HG03196 (cell line): ENCODE data around the gene GMDS.

Experiments
- ATAC-seq: cut with Tn5 transposase; IDR thresholded peaks from one replicate; pipeline ENCODE4 v1.9.1; 2021; ENCODE audit not compliant: unreplicated experiment

The GMDS gene

DNA sequence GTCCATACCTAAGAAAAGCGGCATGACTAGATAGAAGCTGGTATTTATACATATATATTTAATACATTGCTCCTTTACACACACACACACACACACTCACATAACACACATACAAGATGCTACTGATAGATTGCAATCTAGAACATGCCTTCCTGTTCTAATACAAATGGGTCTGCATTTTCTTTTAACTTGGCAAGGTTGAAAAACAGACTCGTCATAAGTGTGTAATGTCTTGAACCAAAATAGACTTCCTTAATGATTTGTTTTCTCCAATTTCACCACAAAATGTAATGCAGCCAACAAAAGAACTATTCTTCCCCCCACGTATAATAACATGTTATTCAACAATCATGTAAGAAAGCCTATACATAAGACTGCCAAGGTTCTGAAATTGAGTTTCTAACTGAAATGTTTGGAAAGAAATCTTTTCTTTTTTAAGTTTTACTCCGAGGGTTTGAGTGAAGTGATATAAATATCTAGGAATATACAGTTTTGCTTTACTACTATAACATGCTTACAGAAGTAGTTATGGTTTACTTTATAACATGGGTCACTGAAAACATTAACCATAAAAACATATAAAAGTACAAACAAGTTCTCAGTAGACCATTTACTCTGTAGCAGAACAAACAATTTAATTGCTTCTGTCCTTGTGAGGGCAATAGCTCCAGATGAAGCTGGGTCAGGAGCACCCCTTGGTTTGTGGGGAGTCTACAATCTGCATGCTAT lies 428.2 kb downstream of the GMDS start:
- ATAC-seq = no peak

DNA sequence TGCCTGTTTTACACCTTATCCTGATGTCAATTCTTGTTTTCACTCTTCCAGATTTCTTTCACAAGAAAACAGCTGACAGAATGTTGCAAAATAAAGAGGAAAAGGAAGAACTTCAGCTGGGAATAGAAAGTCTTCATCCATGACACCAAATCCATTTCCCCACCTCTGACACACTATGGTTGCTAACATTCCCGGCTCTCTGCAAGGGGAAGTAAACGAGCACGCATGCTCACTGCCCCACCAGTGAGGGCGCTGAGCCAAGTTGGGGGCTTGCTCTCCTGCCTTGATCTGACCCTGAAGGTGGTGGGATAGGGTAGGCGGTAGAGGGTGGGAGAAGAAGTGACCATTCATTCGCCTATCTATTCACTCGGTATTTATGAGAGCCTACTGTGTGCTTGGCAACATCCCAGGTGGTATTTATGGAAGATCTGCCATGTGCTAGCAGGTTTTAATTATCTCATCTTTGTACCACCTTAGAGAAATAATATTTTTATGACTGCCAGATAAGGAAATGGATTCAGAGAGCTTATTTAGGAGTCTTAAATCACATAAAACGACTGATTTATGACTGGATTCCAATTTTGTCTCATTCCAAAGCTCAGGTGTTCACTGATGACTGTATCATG lies 429.5 kb downstream of the GMDS start:
- no peak for ATAC-seq

DNA sequence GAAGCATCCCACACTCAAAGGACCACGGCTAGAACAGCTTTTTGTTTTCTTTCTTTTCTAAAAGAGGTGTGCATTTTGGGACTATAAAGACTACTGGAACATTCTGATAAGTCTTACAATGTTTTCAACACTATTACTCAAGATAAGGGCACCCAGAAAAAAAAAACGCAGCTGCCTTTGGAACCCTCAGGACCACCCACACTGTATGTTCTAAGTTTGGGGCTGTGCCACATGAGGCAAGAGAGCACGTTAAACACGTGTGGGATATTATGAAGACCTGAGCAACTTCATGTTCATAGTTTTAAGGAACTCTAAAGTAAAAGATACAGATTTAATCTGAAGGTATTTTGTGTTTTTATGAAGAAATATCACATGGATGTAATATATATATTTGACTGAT lies 431.1 kb downstream of the GMDS start:
- no peak for ATAC-seq

DNA sequence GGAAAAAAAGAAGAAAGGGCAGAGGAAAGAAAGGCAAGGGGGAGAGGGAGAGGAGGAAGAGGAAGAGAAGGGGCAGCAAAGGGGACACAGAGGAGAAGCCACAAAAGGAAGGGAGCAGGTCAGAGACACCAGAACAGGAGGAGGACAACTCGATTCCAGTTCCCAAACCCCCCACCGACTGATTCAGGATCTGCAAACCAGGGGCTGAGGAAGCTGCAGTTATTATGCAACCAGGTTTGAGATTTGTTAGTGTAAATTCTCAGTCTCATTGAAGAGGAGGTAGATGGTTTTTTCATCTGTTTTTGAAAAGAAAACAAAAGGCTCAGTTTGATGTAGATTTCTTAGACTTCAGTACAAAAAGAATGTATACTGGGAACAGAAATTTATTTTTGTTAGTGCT lies 432.9 kb downstream of the GMDS start:
- no peak for ATAC-seq

DNA sequence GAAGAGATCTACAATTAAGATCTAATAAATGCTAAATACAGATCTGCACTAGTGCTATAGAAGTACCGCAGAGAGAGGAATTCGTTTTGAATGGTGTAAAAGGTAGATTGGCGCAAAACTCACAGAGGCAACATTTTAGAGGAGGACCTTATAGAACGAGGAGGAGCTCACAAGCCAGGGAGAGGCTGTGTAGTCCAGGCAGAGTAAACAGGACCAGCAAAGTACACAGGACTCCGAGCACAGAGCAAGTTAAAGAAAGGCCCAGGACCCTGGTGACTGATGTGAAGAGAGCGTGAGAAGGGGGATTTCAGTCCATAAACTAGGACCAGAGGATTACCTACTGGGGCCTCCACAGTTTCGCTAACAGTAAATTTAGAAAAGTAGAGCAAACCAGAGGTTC lies 433.4 kb downstream of the GMDS start:
- ATAC-seq = no peak

DNA sequence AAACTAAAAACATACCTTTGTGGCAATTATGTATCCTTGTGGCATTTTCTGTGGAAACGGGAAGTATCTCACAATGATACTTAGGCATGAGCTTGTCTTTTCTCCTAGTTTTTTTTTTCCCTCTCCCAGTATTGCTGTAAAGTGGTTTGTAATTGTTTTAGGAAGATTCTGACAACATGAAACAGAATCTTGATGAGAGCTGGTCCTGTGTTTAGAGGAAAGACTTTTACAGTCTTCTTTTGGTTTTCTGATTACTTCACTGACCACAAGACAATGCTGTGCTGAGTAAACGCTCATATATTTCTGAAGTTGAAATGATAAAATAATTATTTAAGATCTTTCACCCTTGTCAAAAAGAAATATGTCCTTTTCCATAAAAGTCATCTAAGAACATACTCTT lies 434.5 kb downstream of the GMDS start:
- no peak for ATAC-seq

DNA sequence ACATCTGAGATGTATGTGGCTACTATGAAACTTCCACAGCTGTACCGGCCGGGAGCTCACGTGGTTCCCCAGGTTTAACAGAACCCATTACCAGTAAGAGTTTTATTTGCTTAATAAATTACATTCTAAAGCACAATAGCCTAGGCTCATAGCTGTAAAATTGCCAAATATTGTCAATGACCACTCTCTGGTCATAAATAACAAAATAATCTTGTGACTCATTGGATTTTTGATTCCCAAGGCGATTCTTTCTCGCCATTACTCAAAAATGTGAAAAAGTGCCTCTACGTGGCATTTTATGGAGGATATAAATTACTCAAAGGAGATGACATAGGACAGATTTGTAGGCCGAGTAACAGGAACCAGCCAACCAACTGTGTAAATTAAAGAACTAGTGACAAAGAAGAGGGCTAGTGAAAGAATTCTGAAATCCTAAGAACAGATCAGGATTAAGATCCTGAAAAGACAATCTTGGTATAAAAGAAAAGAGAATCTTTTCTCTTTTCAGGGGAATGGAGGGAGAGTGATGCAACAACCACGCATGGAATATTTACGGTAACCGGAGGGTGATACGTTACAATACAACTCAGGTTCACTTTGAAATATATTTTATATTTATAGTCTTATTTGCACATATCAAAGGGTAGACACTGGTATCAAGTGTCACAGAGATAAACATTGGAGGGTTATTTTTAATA lies 436.0 kb downstream of the GMDS start:
- ATAC-seq = no peak

DNA sequence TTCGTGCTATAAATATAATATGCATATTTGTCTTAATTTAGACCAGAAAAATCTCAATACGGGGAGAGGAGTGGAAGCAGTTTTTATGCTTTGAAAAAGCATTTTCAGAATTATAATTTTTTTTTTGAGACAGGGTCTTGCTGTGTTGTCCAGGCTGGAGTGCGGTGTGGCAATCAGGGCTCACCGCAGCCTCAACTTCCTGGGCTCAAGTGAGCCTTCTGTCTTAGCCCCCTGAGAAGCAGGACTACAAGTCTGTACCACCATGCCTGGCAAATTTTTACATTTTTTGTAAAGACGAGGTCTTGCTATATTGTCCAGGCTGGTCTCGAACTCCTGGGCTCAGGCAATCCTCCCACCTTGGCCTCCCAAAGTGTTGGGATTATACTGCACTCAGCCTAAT lies 438.5 kb downstream of the GMDS start:
- ATAC-seq = no peak

DNA sequence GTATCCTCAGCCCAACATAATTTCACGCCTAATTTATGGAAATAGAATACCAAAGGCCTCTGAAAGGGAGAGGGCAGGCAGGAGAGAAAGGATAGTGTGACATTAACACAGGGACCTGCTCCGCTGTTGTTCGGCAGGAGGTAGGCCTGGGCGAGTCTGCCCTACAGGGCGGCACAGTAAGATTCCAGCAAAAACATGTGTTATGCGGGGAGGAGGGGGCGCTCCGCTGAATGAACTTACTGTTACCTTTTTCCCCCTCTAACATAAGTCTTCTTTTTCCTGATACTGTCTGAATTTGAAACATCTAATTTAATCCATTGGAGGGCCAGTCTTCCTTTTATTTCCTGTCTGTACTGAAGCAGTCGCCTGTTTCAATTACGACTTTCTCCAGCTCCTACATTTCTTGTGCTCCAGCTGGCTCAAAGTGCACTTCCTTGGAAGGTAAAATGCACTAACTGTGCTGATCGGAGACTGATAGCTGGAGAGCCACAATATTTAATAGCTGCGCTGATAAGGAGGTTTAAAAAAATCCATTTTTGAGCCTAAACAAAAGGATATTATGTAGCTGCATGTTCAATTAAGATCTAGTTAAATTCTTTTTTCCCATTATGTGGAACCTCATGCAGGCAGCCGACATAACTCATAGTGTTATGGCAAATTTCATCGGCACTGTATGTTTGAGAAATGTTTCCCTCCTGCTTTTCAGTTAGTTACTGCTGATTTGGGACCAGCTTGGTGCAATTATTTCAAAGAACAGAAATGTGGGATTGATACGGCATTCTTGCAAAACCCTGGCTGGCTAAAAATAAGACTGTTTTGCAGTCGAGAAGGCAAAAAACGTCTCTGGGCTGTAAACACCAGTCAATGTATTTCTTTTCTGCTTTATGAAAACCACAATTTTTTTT lies 442.7 kb downstream of the GMDS start:
- ATAC-seq = no peak

DNA sequence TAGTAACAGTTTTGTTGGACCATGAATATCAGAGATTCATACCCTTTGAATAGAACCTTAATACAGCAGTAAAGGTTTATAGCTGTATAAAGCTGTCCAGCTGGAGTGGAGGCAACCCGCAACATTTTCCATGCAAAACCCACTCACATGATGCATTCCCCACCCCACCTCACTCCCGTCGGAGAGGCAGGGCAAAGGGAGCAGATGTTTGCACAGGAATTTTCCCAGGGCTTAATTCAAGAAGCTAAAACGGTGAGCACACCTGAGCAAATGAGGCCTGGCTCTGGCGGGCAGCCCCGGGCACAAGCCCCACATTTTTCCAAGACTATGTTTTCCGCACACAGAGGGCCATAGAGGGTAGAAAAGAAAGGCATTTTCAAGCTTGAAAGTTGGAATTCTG lies 444.0 kb downstream of the GMDS start:
- ATAC-seq = no peak

DNA sequence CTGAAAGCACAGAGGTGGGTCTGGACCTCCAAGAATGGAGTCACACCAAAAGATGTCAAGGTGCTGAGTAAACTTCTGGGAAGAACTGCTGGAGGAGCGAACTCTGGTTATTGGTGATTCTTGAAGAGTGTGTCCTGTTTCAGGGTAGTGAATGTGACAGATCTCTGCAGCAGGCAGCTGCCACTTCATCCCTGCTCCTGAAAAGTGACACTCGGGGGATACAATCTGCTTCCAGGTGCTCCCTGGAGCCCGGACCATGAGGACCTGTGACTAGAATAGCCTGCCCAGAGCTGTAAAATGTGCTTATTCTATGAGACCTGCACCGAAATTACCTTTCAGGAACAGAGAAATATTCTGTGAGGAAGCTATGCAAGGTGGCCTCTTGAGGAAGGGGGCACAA lies 444.6 kb downstream of the GMDS start:
- ATAC-seq = no peak

DNA sequence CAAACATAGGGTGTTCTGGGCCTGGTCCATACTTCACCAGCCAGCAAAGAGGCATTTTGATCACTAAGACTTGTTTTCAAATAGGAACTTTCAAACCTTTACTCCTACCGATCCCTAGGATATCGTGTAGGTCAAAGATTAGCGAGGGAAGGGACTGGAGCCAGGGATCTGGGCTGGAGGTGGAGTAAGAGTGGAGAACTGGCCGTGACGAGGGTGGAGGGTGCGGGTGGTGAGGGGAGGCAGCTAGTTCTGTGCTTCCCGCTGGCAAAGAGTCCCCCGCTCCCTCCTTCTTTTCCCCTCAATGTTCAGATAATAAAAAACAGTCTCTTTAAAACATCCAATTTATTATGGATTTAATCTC lies 446.5 kb downstream of the GMDS start:
- ATAC-seq = no peak

DNA sequence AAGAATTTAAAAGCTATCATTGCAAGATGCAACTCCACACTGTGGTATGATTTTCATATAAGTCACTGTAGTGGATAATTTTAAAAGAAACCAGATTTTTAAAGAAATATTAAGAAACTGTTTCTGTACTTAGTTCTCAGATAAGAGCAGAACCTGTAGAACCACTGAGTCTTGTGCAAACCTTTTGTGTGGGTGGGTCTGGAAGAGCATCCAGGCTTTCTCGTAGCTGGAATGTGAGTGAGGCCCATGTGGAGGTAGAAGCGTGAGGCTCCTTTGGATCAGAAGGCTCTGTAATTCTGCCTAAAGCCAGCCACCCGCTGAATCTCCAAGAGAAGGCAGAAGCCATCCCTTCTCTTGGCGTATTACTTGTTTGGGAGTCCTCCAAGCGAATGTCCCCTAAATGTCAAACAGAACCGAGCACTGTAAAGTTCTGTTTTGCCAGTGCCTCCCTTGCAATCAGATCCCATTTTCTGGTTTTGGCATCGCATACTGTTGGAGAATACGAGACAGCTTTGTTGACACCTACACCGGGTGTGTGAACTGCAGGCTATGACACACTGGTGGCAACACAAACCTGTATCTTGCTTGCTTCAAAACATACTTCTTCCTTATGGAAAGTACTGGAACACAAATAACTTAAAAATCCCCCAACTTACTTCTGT lies 447.0 kb downstream of the GMDS start:
- ATAC-seq = no peak

DNA sequence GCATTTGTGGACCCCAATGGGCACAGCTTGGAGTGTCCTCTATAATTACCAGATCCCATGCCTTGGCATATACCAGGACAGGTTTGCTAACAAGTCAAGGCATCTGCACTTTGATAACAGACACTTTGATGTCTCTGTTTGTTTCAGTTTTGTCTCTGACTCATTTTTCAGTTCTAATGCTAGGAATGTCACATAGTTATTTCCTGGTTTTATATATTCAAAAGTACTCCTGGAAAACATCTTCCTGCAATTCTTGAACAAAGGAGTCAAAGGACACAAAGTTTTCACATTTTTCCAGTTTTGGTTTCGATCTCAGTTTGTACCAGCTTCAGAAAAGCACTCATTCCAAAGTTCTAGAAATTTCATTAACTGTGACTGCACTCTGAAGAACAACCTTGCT lies 447.6 kb downstream of the GMDS start:
- ATAC-seq = peak; percentile 27

DNA sequence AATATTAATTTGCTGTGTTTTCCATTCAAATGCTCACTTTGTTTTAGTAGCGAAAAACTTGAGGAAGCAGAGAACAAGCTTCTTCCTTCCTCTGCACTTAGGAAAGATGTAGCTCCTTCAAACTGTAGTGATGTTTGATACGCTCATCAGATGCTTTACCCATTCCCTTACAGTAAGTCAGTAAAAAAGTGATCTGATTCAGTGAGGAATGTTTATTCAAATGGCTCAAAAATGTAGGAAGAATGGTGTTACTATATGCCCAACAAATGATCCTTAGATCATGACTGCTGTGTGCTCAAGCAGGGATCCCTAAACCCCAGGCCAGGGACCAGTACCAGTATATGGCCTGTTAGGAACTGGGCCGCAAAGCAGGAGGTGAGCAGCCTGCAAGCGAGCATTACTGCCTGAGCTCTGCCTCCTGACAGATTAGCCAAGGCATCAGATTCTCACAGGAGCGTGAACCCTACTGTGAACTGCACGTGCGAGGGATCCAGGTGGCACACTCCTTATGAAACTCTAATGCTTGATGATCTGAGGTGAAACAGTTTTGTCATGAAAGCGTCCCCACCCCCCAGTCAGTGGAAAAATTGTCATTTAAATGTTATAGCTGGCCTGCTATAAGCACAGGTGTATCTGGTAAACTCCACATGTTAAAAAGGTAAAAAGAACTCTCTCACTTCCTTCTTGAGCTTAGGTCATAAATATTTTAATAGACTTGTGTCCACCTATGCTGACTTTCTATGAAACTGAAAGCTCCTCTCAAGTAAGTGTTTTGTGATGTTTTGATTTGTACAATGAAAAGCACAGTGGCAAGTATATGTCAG lies 448.5 kb downstream of the GMDS start:
- peak; percentile 75 for ATAC-seq

DNA sequence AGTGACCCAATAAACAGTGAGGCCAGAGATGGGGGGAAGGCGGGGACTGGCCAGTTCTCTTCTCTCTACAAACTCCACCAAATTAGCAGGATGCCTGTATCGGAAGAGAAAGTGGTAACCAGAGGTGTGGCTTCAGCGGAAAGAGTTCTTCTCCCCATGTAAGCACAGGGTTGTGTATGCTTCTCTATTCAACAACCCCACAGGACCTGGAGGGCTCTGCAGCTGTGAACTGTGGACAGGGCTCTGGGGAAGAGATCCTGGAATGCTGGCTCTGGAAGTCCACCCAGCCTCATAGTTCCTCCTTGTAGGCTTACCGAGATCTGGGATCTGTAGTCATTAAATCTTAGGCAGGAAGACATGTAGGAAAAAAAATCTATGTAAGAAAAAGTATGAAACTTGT lies 449.5 kb downstream of the GMDS start:
- no peak for ATAC-seq

DNA sequence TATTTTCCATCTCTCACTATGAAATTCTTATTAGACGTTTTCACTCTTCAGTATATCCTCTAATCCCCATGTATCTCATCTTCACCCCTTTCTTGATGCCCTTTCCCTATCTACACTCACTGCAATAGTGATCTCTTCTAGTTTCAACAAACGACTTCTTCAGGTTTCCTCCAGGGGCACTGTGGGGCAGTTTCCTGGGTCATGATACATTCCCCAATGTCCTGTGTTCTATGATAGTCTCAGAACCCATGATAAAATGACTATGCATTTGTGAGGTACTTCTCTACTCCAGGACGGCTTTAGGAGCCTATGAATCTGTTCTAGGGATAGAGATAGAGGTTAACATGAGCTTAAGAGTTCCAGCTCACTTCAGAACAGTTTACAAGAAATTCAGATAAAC lies 452.4 kb downstream of the GMDS start:
- no peak for ATAC-seq

DNA sequence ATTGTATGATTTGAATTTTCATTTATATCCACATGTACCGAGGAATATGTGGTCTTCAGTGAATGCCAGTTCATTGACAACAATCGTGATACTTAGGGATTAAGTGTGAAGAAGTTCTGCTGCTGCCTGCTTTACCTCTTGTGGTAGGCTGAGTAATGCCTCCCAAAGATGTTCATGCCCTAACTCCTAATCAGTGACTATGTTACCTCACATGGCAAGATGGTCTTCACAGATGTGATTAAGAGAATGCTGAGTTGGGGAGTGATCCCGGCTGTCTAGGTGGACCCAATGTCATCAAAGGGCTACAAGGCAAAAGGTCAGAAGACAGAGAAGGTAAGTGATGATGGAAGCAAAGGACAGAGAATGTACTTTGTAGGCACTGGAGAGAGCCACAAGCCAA lies 454.7 kb downstream of the GMDS start:
- ATAC-seq = no peak

DNA sequence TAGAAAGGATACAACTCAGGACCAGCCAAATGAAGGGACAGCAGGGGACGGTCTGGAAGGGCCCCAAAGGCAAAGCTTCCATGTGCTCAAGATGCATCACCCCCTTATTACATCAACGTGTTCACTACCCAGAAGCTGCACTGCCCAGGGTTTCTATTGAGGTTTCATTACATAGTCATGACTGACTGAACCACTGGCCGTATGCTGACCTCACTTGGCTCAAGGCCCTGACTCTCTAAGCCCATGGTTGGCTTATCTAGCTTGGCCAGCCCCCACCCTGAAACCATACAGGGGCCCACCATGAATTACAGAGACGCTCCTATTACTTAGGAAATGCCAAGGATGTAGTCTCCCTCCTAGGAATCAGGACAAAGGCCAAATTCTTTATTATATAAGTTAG lies 456.3 kb downstream of the GMDS start:
- no peak for ATAC-seq

DNA sequence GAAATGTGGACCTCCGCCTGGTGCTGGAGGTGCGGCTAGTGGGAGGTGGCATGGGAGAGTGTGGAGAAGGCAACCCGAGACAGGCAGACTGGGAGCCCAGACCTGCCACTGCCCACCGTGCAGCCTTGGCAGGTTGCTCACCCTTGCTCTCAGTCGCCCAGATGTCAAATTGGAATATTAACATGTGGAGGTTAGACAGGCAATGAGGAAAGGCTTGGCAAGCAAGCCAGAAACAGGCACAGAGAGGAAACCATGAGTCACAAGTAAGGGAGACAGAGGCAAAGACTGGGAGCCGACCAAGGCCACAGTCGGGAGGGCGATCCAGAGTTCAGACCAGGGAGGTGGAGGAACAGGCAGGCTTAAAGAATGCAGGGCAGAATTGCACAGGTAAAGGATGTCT lies 457.5 kb downstream of the GMDS start:
- ATAC-seq = no peak
